DOHH2 (cell line): ENCODE results near the gene OTOA.

ENCODE experiments used
- CTCF ChIP-seq: fragments of 200-600 bp; sonication (generic); IDR thresholded peaks from one replicate; pipeline ENCODE4 v1.5.1; 2014; ENCODE audit warnings: antibody characterized with exemption, mild to moderate bottlenecking, low read depth, low read length; ENCODE audit not compliant: poor library complexity, severe bottlenecking
- EZH2phosphoT487 ChIP-seq: fragments of 200-600 bp; sonication (generic); IDR thresholded peaks from 2 replicates; pipeline ENCODE4 v1.6.1; 2017; ENCODE audit warnings: borderline replicate concordance, mild to moderate bottlenecking, antibody characterized with exemption, low read length, moderate library complexity, mixed read lengths

GRCh38 chr16:21628772-21629171 is 35.0 kb upstream of the OTOA start:
- no peak for TF ChIP-seq CTCF
- no peak for TF ChIP-seq EZH2phosphoT487
